Hepatocyte (in vitro differentiated cells): ENCODE data around the gene OPA3.

Experiments
- EZH2 ChIP-seq: fragments of 200-600 bp; sonication (generic); IDR thresholded peaks from 2 replicates; pipeline ENCODE4 v1.6.1; 2016; ENCODE audit warnings: antibody characterized with exemption, mild to moderate bottlenecking, borderline replicate concordance
- TF ChIP-seq, protein P1 (sequence below): fragments of 200-600 bp; sonication (generic); IDR thresholded peaks from 2 replicates; pipeline ENCODE4 v1.5.1; 2016; ENCODE audit warnings: antibody characterized with exemption, mild to moderate bottlenecking; ENCODE audit not compliant: poor library complexity

- TF ChIP-seq, protein P1, sequence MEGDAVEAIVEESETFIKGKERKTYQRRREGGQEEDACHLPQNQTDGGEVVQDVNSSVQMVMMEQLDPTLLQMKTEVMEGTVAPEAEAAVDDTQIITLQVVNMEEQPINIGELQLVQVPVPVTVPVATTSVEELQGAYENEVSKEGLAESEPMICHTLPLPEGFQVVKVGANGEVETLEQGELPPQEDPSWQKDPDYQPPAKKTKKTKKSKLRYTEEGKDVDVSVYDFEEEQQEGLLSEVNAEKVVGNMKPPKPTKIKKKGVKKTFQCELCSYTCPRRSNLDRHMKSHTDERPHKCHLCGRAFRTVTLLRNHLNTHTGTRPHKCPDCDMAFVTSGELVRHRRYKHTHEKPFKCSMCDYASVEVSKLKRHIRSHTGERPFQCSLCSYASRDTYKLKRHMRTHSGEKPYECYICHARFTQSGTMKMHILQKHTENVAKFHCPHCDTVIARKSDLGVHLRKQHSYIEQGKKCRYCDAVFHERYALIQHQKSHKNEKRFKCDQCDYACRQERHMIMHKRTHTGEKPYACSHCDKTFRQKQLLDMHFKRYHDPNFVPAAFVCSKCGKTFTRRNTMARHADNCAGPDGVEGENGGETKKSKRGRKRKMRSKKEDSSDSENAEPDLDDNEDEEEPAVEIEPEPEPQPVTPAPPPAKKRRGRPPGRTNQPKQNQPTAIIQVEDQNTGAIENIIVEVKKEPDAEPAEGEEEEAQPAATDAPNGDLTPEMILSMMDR: no peak
- TF ChIP-seq EZH2: no peak
Observed at GRCh38 chr19:45630463-45630862, 45.9 kb upstream of the OPA3 start.
